NCI-H187 treated with DMSO at 0.1 percent for 48 hours (cell line): ENCODE data around the gene NT5C1A.

ENCODE experiments used
- DNase-seq: peaks from one replicate; lab custom pipeline; 2025; lab: John Stamatoyannopoulos, UW

Gene NT5C1A

GRCh38 chr1:39637361-39637760 is 34.5 kb downstream of the NT5C1A start:
- no peak for DNase-seq

GRCh38 chr1:39635871-39636210 is 36.1 kb downstream of the NT5C1A start:
- DNase-seq: no peak

- no peak for DNase-seq
Observed at GRCh38 chr1:39635205-39635870, 36.6 kb downstream of the NT5C1A start.

- no peak for DNase-seq
Observed at GRCh38 chr1:39633422-39633821, 38.5 kb downstream of the NT5C1A start.

- no peak for DNase-seq
Observed at GRCh38 chr1:39632682-39633417, 39.1 kb downstream of the NT5C1A start.

GRCh38 chr1:39632323-39632681 is 39.6 kb downstream of the NT5C1A start:
- DNase-seq: no peak

GRCh38 chr1:39631361-39632322 is 40.3 kb downstream of the NT5C1A start:
- DNase-seq: no peak

- no peak for DNase-seq
Observed at GRCh38 chr1:39628807-39629350, 43.0 kb downstream of the NT5C1A start.

- no peak for DNase-seq
Observed at GRCh38 chr1:39626646-39627045, 45.3 kb downstream of the NT5C1A start.

- DNase-seq: no peak
Observed at GRCh38 chr1:39625462-39626273, 46.2 kb downstream of the NT5C1A start.

GRCh38 chr1:39625009-39625408 is 46.9 kb downstream of the NT5C1A start:
- no peak for DNase-seq

GRCh38 chr1:39623053-39623452 is 48.9 kb downstream of the NT5C1A start:
- DNase-seq: no peak

GRCh38 chr1:39622427-39622826 is 49.5 kb downstream of the NT5C1A start:
- DNase-seq: no peak

- DNase-seq: no peak
Observed at GRCh38 chr1:39620659-39621165, 51.2 kb downstream of the NT5C1A start.

GRCh38 chr1:39617488-39618049 is 54.3 kb downstream of the NT5C1A start:
- no peak for DNase-seq

GRCh38 chr1:39615086-39615673 is 56.7 kb downstream of the NT5C1A start:
- DNase-seq: no peak

- DNase-seq: no peak
Observed at GRCh38 chr1:39614488-39614887, 57.4 kb downstream of the NT5C1A start.

GRCh38 chr1:39613250-39613649 is 58.7 kb downstream of the NT5C1A start:
- no peak for DNase-seq

- no peak for DNase-seq
Observed at GRCh38 chr1:39609618-39610331, 62.1 kb downstream of the NT5C1A start.
